Ishikawa (cell line): Measurements from ENCODE around the gene CCDC106.

ENCODE experiments used
- CEBPB ChIP-seq: IDR thresholded peaks from 2 replicates; pipeline ENCODE4 v1.6.1; 2012
- EGR1 ChIP-seq: IDR thresholded peaks from 2 replicates; pipeline ENCODE4 v1.6.1; 2012
- EP300 ChIP-seq: IDR thresholded peaks from 2 replicates; pipeline ENCODE4 v1.6.1; 2012; ENCODE audit warnings: borderline replicate concordance
- FOXM1 ChIP-seq: IDR thresholded peaks from 2 replicates; pipeline ENCODE4 v1.6.1; 2012; ENCODE audit warnings: low read depth, borderline replicate concordance
- NFIC ChIP-seq: IDR thresholded peaks from 2 replicates; pipeline ENCODE4 v1.6.1; 2012
- RAD21 ChIP-seq: IDR thresholded peaks from 2 replicates; pipeline ENCODE4 v1.6.1; 2012; ENCODE audit warnings: low read depth
- TAF1 ChIP-seq: IDR thresholded peaks from 2 replicates; pipeline ENCODE4 v1.6.1; 2012; ENCODE audit warnings: low read depth, mild to moderate bottlenecking
- TCF12 ChIP-seq: IDR thresholded peaks from 2 replicates; pipeline ENCODE4 v1.6.1; 2012; ENCODE audit warnings: low read depth
- TEAD4 ChIP-seq: IDR thresholded peaks from 2 replicates; pipeline ENCODE4 v1.6.1; 2012
- YY1 ChIP-seq: IDR thresholded peaks from 2 replicates; pipeline ENCODE4 v1.6.1; 2012; ENCODE audit warnings: low read depth
- ZBTB7A ChIP-seq: IDR thresholded peaks from 2 replicates; pipeline ENCODE4 v1.6.1; 2012; ENCODE audit warnings: low read depth
- TF ChIP-seq, protein P1 (sequence below): IDR thresholded peaks from 2 replicates; pipeline ENCODE4 v1.6.1; 2012; ENCODE audit warnings: low read depth, mild to moderate bottlenecking
- TF ChIP-seq, protein P2 (sequence below): IDR thresholded peaks from 2 replicates; pipeline ENCODE4 v1.6.1; 2012
- TF ChIP-seq, protein P3 (sequence below): IDR thresholded peaks from 2 replicates; pipeline ENCODE4 v1.6.1; 2012

DNA sequence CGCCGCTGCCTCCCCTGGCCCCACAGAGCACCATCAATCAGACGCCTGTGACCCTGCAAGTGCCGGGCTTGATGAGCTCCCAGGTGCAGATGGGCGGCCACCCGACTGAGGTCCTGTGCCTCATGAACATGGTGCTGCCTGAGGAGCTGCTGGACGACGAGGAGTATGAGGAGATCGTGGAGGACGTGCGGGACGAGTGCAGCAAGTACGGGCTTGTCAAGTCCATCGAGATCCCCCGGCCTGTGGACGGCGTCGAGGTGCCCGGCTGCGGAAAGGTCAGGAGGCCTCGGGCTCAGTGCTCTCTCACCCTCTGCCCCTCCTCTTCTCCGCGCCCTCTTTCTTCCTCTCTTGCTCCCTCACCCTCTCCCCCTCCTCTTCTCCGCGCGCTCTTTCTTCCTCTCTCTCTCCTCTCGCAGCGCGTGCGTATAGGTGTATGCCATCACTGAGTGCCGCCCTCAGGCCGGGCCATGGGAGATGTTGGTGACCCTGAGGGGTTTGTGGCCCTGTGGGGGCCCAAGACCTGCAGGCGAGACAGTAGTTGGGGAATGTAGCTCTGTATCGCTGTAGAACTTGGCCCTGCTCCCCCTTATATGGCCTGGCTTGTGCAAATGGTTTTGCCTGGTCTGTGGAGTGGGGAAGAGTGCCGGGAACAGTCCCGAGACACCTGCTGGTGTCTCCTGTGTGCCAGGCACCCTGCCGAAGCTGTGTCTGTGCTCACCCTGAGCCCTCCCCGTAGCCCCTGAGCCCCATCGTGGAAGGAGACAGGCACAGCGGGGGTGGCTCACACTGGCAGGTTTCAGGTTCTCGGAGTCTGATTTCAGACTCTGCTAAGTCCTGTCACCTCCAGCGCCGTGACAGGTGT is 21.6 kb downstream of the CCDC106 start:
- TF ChIP-seq EP300, result no peak
- TF ChIP-seq, protein P1, sequence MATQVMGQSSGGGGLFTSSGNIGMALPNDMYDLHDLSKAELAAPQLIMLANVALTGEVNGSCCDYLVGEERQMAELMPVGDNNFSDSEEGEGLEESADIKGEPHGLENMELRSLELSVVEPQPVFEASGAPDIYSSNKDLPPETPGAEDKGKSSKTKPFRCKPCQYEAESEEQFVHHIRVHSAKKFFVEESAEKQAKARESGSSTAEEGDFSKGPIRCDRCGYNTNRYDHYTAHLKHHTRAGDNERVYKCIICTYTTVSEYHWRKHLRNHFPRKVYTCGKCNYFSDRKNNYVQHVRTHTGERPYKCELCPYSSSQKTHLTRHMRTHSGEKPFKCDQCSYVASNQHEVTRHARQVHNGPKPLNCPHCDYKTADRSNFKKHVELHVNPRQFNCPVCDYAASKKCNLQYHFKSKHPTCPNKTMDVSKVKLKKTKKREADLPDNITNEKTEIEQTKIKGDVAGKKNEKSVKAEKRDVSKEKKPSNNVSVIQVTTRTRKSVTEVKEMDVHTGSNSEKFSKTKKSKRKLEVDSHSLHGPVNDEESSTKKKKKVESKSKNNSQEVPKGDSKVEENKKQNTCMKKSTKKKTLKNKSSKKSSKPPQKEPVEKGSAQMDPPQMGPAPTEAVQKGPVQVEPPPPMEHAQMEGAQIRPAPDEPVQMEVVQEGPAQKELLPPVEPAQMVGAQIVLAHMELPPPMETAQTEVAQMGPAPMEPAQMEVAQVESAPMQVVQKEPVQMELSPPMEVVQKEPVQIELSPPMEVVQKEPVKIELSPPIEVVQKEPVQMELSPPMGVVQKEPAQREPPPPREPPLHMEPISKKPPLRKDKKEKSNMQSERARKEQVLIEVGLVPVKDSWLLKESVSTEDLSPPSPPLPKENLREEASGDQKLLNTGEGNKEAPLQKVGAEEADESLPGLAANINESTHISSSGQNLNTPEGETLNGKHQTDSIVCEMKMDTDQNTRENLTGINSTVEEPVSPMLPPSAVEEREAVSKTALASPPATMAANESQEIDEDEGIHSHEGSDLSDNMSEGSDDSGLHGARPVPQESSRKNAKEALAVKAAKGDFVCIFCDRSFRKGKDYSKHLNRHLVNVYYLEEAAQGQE, result no peak
- TF ChIP-seq RAD21, result no peak
- TF ChIP-seq, protein P2, sequence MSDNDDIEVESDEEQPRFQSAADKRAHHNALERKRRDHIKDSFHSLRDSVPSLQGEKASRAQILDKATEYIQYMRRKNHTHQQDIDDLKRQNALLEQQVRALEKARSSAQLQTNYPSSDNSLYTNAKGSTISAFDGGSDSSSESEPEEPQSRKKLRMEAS, result no peak
- TF ChIP-seq TEAD4, result no peak
- TF ChIP-seq, protein P3, sequence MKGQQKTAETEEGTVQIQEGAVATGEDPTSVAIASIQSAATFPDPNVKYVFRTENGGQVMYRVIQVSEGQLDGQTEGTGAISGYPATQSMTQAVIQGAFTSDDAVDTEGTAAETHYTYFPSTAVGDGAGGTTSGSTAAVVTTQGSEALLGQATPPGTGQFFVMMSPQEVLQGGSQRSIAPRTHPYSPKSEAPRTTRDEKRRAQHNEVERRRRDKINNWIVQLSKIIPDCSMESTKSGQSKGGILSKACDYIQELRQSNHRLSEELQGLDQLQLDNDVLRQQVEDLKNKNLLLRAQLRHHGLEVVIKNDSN, result no peak
- TF ChIP-seq YY1, result no peak
- TF ChIP-seq TAF1, result no peak
- no peak for TF ChIP-seq CEBPB
- no peak for TF ChIP-seq FOXM1
- TF ChIP-seq TCF12, result no peak; the same call in 1 of the 2 replicates
- no peak for TF ChIP-seq EGR1
- no peak for TF ChIP-seq NFIC
- no peak for TF ChIP-seq ZBTB7A
